Endothelial cell of umbilical vein (primary cell): ENCODE data around the gene ZBTB7B.

Source experiments
- CTCF ChIP-seq, 2 donors: IDR thresholded peaks; 1 replicate in 1 of 2; 2 replicates in 1 of 2; pipeline ENCODE4 v1.5.1; 2011; ENCODE audit warnings: low read length in 2 of 2, mild to moderate bottlenecking in 2 of 2, moderate library complexity in 2 of 2, control low read depth in 1 of 2, inconsistent platforms in 1 of 2, low read depth in 1 of 2; ENCODE audit not compliant: insufficient read depth in 1 of 2; ENCODE audit errors: extremely low read depth in 1 of 2
- MAX ChIP-seq: IDR thresholded peaks from 2 replicates; pipeline ENCODE4 v1.6.1; 2011; ENCODE audit not compliant: insufficient read depth, insufficient read length
- POLR2A ChIP-seq: IDR thresholded peaks from 2 replicates; pipeline ENCODE4 v1.6.1; 2012; ENCODE audit warnings: low read depth, mild to moderate bottlenecking, control low read depth, low read length
- POLR2AphosphoS5 ChIP-seq: IDR thresholded peaks from 2 replicates; pipeline ENCODE4 v1.6.1; 2012; ENCODE audit warnings: low read depth, mild to moderate bottlenecking, control low read depth, low read length, moderate library complexity; ENCODE audit not compliant: insufficient read depth

- no peak for TF ChIP-seq CTCF (IDR thresholded peaks at IDR 0.05; ENCODE audit: extremely low read depth in 1 of 2, insufficient read depth in 1 of 2, low read depth in 1 of 2, low read length in 2 of 2)
- TF ChIP-seq POLR2A, result no peak
- no peak for TF ChIP-seq MAX
- TF ChIP-seq POLR2AphosphoS5, result no peak
Observed at GRCh38 chr1:154962795-154963330, 39.7 kb upstream of the ZBTB7B start.
